NCI-H345 treated with DMSO at 0.1 percent for 48 hours (cell line): ENCODE data around the gene PMEPA1.

ENCODE experiments used
- DNase-seq: peaks from one replicate; lab custom pipeline; 2025; ENCODE audit not compliant: unreplicated experiment; lab: John Stamatoyannopoulos, UW

Gene PMEPA1

GRCh38 chr20:57612436-57612835, 97.4 kb downstream of the PMEPA1 start:
- DNase-seq = no peak

- DNase-seq = no peak
Measured at GRCh38 chr20:57611586-57612311, 98.1 kb downstream of the PMEPA1 start.

- no peak for DNase-seq
Measured at GRCh38 chr20:57610261-57610952, 99.4 kb downstream of the PMEPA1 start.

- no peak for DNase-seq
Measured at GRCh38 chr20:57609842-57610167, 100.0 kb downstream of the PMEPA1 start.

GRCh38 chr20:57609086-57609841, 100.6 kb downstream of the PMEPA1 start:
- no peak for DNase-seq

- no peak for DNase-seq
Measured at GRCh38 chr20:57608516-57608915, 101.3 kb downstream of the PMEPA1 start.

GRCh38 chr20:57605878-57606277, 103.9 kb downstream of the PMEPA1 start:
- DNase-seq = no peak

- no peak for DNase-seq
Measured at GRCh38 chr20:57605045-57605444, 104.8 kb downstream of the PMEPA1 start.

- no peak for DNase-seq
Measured at GRCh38 chr20:57603120-57603519, 106.7 kb downstream of the PMEPA1 start.

- no peak for DNase-seq
Measured at GRCh38 chr20:57601737-57602136, 108.1 kb downstream of the PMEPA1 start.

GRCh38 chr20:57601211-57601570, 108.6 kb downstream of the PMEPA1 start:
- DNase-seq = no peak

GRCh38 chr20:57600320-57601210, 109.2 kb downstream of the PMEPA1 start:
- no peak for DNase-seq

GRCh38 chr20:57598491-57598890, 111.3 kb downstream of the PMEPA1 start:
- DNase-seq = no peak
